ENCODE data around the gene CIDEA.

CIDEA gene

GRCh38 chr18:12248926-12249720 lies 5.0 kb upstream of the CIDEA start:
- TF ChIP-seq, protein P1, sequence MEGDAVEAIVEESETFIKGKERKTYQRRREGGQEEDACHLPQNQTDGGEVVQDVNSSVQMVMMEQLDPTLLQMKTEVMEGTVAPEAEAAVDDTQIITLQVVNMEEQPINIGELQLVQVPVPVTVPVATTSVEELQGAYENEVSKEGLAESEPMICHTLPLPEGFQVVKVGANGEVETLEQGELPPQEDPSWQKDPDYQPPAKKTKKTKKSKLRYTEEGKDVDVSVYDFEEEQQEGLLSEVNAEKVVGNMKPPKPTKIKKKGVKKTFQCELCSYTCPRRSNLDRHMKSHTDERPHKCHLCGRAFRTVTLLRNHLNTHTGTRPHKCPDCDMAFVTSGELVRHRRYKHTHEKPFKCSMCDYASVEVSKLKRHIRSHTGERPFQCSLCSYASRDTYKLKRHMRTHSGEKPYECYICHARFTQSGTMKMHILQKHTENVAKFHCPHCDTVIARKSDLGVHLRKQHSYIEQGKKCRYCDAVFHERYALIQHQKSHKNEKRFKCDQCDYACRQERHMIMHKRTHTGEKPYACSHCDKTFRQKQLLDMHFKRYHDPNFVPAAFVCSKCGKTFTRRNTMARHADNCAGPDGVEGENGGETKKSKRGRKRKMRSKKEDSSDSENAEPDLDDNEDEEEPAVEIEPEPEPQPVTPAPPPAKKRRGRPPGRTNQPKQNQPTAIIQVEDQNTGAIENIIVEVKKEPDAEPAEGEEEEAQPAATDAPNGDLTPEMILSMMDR (IDR thresholded peaks at IDR 0.05), result no peak

GRCh38 chr18:12251311-12251710 lies 2.9 kb upstream of the CIDEA start:
- TF ChIP-seq, protein P1 (IDR thresholded peaks at IDR 0.05), result no peak

DNA sequence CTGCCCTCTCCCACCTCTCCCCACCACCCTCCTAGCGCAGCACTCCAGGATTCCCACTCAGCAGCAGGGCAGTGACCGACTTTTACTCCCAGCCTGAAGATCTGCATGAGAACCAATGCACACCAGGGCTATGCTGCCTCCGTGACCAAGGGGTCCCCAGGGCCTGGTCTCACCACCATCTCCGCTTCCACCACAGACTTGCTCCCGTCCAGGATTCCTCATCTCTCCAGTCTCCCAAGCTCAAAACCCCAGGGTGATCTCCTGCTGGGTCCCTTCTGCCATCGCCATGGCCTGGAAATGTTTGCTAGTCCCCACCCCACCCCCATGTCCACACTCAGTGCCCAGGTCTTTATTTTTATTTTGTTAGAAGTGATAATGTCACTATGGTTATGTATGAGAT lies 2.1 kb upstream of the CIDEA start:
- TF ChIP-seq, protein P1 (IDR thresholded peaks at IDR 0.05), result no peak

- TF ChIP-seq, protein P1 (IDR thresholded peaks at IDR 0.05), result no peak
Observed at GRCh38 chr18:12253027-12253426, 1.1 kb upstream of the CIDEA start.

DNA sequence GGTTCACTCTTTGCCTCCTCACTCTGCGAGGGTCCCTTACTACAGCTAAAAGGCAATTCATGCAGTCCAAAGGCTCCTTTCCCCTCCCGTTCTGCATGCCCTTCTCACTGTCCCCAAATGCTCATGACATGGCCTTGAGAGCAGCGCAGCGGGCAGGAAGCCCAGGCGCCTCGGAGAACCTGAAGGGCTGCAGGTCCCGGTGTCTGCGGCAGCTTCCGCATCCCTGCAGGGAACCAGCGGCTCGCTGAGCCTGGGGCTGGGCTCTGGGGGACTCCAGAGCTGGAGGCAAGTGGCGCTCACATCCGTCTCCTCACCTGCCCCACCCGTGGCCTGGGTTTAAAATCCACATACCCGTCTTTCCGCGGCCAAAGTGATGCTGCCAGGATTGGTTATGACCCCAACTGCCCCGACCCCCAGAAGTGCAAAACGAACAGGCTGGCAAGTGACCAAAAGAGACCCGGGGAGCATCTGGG lies 462 bp upstream of the CIDEA start:
- TF ChIP-seq, protein P1 (IDR thresholded peaks at IDR 0.05), result no peak

DNA sequence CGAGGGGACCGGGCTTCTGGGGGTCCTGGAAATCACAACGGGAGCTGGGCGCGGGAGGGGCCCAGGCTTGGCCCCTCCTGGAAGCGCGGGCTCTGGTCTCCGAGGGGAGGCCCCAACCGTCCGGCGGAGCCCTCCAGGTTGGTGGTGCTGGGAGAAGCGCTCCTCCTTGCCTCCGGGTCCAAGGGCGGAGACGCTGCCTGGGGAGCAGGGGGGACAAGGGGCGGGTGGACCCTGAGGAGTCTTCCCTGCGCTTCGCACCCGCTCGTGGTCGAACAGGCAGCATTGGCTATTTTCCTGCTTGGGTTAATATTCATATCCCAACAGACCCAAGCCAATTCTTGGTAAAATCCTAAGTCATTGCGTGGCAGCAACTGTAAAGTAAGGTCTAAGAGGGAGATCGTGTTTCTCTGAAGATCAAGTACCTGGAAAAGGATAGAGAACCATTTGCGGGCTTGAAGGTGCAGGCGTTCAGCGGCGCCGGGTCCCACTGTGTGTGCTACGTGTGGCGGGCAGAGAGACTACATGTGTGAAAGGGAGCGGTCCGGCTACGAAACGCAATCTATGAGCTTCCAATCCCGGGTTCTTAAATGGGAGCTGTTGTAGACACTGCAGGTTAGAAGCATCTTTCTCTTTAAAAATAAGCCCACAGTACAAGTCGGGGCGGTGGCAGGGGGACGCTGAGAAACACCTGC lies 805 bp downstream of the CIDEA start:
- TF ChIP-seq, protein P1 (IDR thresholded peaks at IDR 0.05), result no peak

GRCh38 chr18:12255626-12256026 lies 1.5 kb downstream of the CIDEA start:
- TF ChIP-seq, protein P1 (IDR thresholded peaks at IDR 0.05), result no peak
